ENCODE results near the gene SHQ1.

- TF ChIP-seq POLR2A (IDR thresholded peaks at IDR 0.05; ENCODE audit: extremely low read depth, insufficient read length) (no peak), CTCF (IDR thresholded peaks at IDR 0.05; ENCODE audit: low read depth, low read length) (no peak), MAX (IDR thresholded peaks at IDR 0.05; ENCODE audit: low read depth, low read length) (no peak), MYC (IDR thresholded peaks at IDR 0.05; ENCODE audit: low read depth, low read length) (no peak)
Measured at GRCh38 chr3:72814308-72814707, 33.9 kb downstream of the SHQ1 start.

Measured in NB4 (cell line).